Activated T-cell treated with anti-CD3 and anti-CD28 coated beads for 48 hours (primary cell): ENCODE results near the gene TMEM63B.
"Not testable (repeated sequence)": the region's sequence is repeated elsewhere in the genome, so short reads cannot be mapped to it uniquely, and the experiment has no call there.

Experiments used
- DNase-seq: peaks from one replicate; pipeline ENCODE4 v3.0.0-alpha.2; 2020; ENCODE audit warnings: low read depth

TMEM63B gene

GRCh38 chr6:44094403-44095242 is 32.7 kb upstream of the TMEM63B start:
- no peak for DNase-seq

DNA sequence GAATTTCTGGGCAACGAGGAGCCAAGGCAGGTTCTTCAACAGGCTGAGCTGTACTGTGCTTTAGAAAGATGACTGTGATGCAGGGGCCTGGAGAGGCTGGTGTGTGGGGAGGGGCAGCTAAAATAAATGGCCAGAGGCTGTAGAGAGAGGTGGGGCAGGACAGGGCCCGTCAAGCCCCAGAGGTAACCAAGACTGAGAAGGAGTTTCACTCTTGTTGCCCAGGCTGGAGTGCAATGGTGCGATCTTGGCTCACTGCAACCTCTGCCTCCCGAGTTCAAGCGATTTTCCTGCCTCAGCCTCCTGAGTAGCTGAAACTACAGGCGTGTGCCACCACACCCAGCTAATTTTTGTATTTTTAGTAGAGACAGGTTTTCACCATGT is 32.1 kb upstream of the TMEM63B start:
- not testable (repeated sequence) for DNase-seq

- DNase-seq = peak; percentile 67
Observed at GRCh38 chr6:44096612-44097011, 30.7 kb upstream of the TMEM63B start.

GRCh38 chr6:44097782-44098317 is 29.5 kb upstream of the TMEM63B start:
- no peak for DNase-seq

DNA sequence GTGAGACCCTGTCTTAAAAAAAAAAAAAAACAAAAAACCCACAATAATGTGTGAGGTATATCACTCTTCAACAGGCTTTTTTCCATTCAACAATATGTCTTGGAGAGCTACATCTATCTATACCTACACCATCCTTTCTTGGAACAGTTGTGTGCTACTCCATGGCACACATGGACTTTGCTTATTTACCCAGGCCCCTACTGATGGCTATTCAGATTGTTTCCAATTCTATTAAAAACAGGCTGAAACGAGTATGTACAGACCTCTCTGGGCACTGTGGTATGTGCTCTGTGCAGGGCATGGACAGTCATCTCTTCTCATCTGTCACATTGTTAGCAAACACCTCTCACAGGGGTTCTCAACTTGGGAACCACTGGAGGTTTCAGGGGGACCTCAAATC is 28.2 kb upstream of the TMEM63B start:
- no peak for DNase-seq

- DNase-seq = no peak
Observed at GRCh38 chr6:44100088-44100550, 27.2 kb upstream of the TMEM63B start.

DNA sequence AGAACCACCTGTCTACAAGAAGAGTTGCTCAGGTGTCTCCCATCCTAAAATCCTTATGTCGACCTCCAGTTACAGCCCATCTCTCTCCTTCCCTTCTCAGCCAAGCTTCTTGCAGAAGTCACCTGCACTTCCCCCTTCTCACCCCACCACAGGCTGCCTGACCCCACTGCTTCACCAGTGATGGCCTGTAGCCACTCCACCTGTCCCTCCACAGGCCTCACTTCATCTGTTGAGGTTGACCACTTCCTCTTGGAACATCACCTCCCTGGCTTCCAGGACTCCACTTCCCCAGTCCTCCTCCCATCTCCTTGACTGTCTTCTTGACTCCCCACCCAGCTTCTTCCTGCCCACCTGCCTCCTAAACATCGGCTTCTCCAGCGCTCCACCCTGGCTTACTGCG is 25.5 kb upstream of the TMEM63B start:
- no peak for DNase-seq

- no peak for DNase-seq
Observed at GRCh38 chr6:44102527-44102926, 24.8 kb upstream of the TMEM63B start.

GRCh38 chr6:44104481-44105021 is 22.8 kb upstream of the TMEM63B start:
- no peak for DNase-seq

- DNase-seq = no peak
Observed at GRCh38 chr6:44105146-44105545, 22.2 kb upstream of the TMEM63B start.

DNA sequence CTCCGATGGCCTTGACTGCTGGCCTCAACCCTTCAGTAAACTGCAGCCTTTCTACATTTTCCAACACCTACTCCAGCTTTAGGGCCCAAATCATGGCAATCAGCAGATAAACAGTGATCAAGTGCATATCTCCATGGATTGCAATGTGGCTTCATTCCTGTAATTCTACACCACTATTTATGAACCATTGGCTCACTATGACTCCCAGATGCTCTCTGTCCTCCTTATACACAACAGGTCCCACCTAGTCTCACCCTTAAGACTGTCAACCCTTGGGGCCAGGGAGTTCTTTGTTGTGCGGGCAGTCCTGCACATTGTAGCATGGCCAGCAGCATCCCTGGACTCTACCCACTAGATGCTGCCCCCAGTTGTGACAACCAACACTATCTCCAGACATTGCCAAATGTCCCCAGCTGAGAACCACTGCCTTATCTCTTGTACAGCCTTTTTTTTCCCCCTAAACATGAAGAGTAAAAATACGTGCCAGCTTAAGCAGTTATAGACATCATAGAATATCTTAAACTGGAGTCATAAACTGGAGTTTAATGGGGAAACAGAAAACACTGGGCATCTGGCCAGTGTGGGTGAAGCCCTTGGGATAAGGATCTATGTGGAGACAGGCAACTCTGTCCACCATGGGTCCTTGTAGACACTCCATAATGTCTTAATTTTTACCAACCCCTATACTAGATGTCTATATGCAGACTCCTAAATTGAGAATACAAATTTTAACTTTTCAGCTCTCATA is 21.2 kb upstream of the TMEM63B start:
- DNase-seq = no peak

DNA sequence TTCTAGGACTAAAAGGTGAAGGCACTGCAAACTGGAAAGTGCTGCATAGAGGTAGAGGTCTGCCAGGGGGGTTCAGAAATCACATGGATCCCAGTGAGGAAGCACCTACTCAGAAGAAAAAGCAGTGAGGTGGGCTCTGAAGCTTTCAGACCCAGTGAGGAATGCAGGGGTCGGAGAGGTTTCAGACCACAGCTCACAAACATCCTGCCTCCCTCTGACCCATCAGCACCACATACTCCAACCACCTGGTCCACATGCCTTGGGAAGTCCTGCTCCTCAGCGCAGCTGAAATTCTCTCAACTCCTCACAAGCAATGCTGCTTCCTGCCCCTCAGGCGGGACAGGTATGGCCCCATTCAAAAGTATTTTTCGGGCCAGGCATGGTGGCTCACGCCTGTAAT is 20.3 kb upstream of the TMEM63B start:
- no peak for DNase-seq

GRCh38 chr6:44108471-44108870 is 18.9 kb upstream of the TMEM63B start:
- DNase-seq = no peak

- no peak for DNase-seq
Observed at GRCh38 chr6:44109212-44109611, 18.1 kb upstream of the TMEM63B start.

- no peak for DNase-seq
Observed at GRCh38 chr6:44110005-44110676, 17.2 kb upstream of the TMEM63B start.

GRCh38 chr6:44110966-44111365 is 16.4 kb upstream of the TMEM63B start:
- DNase-seq = no peak

GRCh38 chr6:44111434-44112417 is 15.6 kb upstream of the TMEM63B start:
- DNase-seq = no peak

DNA sequence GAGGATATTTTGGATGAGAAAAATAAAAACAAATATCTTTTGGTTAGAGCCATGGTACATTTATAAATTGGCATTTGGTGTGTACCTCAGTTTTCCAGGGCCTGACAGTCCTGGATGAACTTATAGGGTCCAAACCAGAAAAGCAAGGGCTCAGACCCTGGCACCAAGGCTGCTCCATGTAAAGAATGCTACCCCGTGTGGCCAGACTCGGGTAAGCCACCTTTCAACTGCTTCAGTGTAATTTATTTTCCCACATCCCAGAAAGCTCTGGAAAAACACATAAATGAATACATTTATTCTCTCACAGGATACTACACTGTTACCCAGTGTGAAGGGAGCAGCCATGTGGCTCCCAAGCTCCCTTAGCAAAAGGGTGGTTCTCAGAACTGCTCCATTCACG is 13.9 kb upstream of the TMEM63B start:
- no peak for DNase-seq

GRCh38 chr6:44115866-44116265 is 11.5 kb upstream of the TMEM63B start:
- DNase-seq = no peak

- no peak for DNase-seq
Observed at GRCh38 chr6:44116641-44117382, 10.5 kb upstream of the TMEM63B start.
